PC-9 (cell line): ENCODE data around the gene ZNF343.

ENCODE experiments used
- EZH2 ChIP-seq: fragments of 200-600 bp; sonication (generic); IDR thresholded peaks from 2 replicates; pipeline ENCODE4 v1.8.0; 2017; ENCODE audit warnings: antibody characterized with exemption, low read depth
- TF ChIP-seq, protein P1 (sequence below): fragments of 200-600 bp; sonication (generic); conservative IDR thresholded peaks from 2 replicates; pipeline ENCODE4 v1.6.1; 2017; ENCODE audit warnings: mixed run types, antibody characterized with exemption, mild to moderate bottlenecking, moderate library complexity

DNA sequence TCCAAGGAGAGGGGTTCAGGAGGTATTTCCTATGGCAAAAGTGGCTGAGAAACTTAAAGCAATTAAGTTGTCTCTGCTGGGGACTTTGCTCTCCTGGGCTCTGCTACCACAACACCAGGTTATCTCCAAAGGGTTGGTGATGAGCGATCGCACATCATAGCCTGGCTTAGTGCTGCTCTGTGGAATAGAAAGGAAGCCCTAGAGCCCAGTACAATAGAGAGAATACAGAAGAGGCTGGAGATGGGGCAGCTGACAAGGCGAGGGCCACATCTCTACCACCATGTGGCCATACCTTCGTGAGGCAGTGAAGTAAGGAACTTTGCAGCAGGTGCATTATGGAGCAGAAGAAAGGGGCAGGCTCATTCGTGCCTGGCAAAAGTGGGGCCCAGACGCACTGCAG, 19.0 kb upstream of the ZNF343 start:
- TF ChIP-seq, protein P1, sequence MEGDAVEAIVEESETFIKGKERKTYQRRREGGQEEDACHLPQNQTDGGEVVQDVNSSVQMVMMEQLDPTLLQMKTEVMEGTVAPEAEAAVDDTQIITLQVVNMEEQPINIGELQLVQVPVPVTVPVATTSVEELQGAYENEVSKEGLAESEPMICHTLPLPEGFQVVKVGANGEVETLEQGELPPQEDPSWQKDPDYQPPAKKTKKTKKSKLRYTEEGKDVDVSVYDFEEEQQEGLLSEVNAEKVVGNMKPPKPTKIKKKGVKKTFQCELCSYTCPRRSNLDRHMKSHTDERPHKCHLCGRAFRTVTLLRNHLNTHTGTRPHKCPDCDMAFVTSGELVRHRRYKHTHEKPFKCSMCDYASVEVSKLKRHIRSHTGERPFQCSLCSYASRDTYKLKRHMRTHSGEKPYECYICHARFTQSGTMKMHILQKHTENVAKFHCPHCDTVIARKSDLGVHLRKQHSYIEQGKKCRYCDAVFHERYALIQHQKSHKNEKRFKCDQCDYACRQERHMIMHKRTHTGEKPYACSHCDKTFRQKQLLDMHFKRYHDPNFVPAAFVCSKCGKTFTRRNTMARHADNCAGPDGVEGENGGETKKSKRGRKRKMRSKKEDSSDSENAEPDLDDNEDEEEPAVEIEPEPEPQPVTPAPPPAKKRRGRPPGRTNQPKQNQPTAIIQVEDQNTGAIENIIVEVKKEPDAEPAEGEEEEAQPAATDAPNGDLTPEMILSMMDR = no peak
- TF ChIP-seq EZH2 = no peak
